Esophagus muscularis mucosa (tissue), 3 donors: ENCODE data around the gene PTBP1.

Source experiments
- POLR2A ChIP-seq: fragments of 450-650 bp; IDR thresholded peaks from one replicate; pipeline ENCODE4 v1.6.1; 2017; ENCODE audit warnings: antibody characterized with exemption, moderate library complexity, mild to moderate bottlenecking, low read depth
- POLR2AphosphoS5 ChIP-seq, 2 donors: sonication (generic); formaldehyde crosslinking; IDR thresholded peaks; one replicate each; pipeline ENCODE4 v1.6.1; 2017; ENCODE audit warnings: antibody characterized with exemption in 2 of 2
- TF ChIP-seq, protein P1 (sequence below), 3 experiments: fragments of 200-600 bp in 2 of 3; fragments of 450-650 bp in 1 of 3; sonication (generic) in 2 of 3; IDR thresholded peaks; one replicate each; pipeline ENCODE4 v1.5.1; 2017 to 2019; ENCODE audit warnings: antibody characterized with exemption in 3 of 3, mild to moderate bottlenecking in 2 of 3, moderate library complexity in 1 of 3

DNA sequence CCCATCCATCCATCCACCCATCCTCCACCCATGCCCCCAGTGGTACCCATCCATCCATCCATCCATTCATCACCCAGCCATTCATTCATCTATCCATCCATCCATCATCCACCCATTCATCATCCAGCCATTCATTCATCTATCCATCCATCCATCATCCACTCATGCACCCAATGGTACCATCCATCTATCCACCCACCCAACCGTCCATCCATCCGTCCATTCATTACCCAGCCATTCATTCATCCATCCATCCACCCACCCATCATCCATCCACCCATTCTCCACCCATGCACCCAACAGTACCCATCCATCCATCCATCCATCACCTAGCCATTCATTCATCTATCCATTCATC is 19.2 kb downstream of the PTBP1 start:
- TF ChIP-seq POLR2AphosphoS5 (IDR thresholded peaks at IDR 0.05) (no peak), POLR2A (no peak)
- TF ChIP-seq, protein P1, sequence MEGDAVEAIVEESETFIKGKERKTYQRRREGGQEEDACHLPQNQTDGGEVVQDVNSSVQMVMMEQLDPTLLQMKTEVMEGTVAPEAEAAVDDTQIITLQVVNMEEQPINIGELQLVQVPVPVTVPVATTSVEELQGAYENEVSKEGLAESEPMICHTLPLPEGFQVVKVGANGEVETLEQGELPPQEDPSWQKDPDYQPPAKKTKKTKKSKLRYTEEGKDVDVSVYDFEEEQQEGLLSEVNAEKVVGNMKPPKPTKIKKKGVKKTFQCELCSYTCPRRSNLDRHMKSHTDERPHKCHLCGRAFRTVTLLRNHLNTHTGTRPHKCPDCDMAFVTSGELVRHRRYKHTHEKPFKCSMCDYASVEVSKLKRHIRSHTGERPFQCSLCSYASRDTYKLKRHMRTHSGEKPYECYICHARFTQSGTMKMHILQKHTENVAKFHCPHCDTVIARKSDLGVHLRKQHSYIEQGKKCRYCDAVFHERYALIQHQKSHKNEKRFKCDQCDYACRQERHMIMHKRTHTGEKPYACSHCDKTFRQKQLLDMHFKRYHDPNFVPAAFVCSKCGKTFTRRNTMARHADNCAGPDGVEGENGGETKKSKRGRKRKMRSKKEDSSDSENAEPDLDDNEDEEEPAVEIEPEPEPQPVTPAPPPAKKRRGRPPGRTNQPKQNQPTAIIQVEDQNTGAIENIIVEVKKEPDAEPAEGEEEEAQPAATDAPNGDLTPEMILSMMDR (IDR thresholded peaks at IDR 0.05), result no peak
